Activated T-helper 1 cell treated with anti-CD3 and anti-CD28 coated beads, Interleukin-2, amount 50 U/mL, for 16 hours (primary cell): ENCODE data around the gene TRDN.
"Not testable (repeated sequence)": the region's sequence is repeated elsewhere in the genome, so short reads cannot be mapped to it uniquely, and the experiment has no call there.

ENCODE experiments used
- DNase-seq, 2 donors: peaks; one replicate each; pipeline ENCODE4 v3.0.0-alpha.2; 2020; ENCODE audit warnings: low read depth in 1 of 2, low spot score in 1 of 2

Gene TRDN

DNA sequence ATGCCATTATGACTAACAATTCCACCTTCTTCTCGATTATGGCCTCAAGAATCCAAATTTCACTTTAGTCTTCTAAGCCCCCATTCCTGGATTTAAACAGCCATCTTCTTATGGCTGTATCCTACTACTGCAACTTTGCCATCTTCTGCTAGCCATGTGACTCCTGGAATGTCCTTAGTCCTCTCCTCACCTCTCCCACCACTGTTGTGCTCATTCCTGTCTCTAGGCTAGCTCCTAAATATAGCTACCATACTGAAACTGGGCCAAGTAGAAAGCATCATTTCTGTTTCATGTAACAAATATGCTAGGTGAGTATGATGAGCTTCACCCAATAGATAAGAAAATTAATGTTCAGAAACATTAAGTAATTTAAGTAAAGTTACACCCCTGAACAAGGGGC is 327.6 kb downstream of the TRDN start:
- DNase-seq: no peak

DNA sequence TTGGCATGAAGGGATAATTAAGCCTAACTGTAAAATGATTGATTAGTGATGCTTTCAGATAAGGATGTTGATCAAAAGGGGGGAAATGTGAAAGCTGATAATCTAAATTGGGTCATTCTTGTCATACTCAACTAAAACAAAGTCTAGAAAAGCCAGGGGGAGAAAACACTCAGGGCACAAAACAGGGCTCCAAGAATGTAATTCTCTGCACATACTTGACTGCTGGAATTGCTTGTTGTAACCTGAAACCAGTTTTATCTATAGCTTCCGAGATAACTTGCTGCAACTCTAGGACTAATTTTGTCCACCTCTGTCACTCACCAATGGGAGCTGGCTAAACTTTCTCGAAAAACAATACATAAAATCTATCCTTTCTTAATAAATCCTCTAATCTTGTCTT is 330.4 kb downstream of the TRDN start:
- no peak for DNase-seq

DNA sequence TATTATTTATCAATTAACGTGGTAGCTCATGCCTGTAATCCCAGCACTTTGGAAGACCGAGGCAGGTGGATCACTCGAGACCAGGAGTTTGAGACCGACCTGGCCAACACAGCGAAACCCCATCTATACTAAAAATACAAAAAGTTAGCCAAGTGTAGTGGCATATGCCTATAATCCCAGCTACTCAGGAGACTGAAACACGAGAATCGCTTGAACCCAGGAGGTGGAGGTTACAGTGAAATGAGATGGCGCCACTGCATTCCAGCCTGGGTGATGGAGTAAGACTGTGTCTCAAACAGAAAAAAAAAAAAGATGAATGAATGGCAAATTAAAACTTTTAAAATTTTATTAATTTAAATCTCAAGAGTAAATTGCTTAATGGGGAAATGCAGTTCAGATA is 341.1 kb downstream of the TRDN start:
- no peak for DNase-seq

DNA sequence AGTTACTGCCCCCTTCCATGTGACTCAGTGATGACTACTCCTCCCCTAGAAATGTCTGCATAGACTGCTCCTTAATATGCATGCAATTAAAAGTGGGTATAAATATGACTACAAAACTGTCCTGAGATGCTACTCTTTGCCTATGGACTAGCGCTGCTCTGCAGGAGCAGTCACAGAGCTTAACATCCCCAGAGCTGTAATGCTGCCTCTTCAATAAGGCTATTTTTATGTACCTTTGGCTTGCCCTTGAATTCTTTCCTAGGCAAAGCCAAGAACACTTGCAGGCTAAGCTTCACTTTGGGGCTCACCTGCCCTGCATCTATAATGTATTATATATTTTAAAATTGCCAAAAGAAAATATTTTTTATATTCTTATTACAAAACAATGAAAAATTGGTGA is 341.6 kb downstream of the TRDN start:
- no peak for DNase-seq

DNA sequence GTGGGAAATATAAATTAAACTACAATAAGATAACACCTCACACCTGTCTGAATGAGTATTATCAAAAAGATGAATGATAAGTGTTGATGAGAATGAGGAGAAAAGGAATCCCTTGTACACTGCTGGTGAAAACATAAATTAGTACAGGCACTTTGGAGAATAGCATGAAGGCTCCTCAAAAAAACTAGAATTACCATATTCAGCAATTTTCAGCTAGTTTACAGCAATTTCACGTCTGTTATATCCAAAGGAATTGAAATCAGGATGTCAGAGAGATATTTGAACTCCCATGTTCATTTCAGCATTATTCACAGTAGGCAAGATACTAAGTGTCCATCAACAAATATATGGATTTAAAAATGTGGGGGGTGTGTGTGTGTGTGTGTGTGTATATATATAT is 348.1 kb downstream of the TRDN start:
- DNase-seq: no peak

DNA sequence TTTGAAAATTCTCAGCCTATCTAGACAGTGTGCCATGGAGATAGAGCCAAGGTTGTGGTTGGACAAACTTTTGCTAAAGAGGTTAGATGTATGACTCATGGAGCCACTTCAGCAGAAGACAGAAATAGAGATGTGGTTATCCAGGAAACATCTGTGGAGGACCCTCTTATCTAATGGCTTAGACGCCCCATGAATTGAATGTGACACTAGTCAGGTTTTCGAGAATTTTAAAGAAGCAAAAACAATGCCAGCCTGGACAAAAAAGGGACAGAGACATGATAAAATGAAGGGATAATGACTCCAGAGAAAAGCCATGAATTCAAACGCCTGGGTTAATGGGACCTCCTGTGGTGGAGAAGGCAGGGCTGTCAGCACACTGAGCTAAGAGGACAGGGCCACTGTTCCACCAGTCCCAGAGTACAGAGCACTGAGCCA is 360.2 kb downstream of the TRDN start:
- no peak for DNase-seq

DNA sequence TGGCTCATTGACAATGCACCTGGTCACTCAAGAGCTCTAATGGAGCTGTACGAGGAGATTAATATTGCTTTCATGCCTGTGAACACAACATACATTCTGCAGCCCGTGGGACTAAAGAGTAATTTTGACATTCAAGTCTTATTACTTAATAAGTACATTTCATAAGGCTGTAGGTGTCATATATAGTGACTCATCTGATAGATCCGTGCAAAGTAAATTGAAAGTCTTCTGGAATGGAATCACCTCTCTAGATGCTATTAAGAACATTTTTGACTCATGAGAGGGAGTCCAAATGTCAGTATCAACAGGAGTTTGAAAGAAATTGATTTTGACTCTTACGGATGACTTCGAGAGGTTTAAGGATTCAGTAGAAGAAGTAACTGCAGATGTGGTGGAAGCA is 372.8 kb downstream of the TRDN start:
- DNase-seq: no peak

DNA sequence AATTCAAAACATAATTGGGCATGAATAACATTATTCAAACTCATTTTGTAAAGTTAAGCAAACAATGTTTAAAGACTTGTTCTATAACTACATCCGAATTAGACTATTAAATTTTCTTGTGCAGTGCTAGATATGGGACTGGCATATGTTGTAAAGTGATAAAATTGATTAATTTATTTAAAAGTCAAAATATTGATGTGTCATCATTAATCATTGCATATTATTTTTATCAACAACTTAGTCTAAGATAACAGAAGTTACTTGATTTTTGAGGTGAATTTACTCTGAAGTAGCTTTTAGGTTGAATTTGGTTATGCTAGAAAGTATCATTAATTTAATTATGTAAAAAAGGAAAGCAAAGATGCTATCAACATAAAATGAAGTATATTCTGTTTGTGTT is 396.1 kb downstream of the TRDN start:
- no peak for DNase-seq

DNA sequence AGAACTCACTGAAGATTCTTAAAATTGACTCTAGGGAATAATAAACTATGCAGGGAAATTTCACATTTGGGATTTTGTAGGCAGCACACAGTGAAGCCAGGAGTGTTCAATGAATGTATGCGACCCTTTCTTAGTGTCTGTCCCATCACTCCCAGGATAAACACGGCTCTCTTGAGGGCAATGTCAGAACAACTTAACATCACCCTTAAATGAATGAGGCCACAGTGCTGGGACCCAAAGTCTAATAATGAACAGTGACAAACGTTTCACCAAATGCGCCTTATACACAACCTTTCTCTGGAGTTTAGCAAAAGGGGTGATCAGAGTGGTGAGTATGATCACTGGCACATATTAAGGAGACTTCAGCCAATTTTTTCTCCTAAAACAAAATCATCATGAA is 403.4 kb downstream of the TRDN start:
- DNase-seq: no peak

DNA sequence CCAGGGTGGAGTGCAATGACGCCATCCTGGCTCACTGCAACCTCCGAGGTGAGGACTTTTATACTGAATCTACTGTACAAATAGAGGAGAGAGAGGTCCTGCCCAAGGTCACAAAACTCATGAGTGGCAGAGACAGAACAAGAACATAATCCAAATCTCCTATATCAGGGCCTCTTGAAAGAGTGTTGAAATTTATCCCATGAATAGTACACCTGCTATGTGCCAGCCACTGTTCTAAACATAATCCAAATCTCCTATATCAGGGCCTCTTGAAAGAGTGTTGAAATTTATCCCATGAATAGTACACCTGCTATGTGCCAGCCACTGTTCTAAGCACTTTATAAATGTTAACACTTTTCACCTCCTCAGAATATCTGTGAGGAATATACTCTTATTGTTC is 409.0 kb downstream of the TRDN start:
- DNase-seq: not testable (repeated sequence)

DNA sequence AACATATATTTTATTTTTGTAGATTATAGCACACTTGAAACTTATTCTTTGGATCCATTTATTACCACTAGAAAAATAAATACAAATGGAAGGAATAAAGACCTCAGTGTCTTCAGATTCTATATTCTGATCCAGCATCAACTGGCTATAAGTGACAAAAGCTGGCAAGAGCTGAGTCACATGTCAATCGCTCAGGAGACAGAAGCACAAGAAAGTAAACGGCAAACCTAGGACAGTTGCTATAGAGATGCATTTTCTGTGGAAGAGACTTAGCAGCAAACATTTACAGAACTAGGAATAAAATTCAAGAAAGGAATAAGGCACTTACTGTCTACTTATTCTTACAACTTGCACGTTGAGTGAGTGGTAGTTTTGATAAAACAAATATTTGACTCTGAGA is 410.4 kb downstream of the TRDN start:
- DNase-seq: no peak

DNA sequence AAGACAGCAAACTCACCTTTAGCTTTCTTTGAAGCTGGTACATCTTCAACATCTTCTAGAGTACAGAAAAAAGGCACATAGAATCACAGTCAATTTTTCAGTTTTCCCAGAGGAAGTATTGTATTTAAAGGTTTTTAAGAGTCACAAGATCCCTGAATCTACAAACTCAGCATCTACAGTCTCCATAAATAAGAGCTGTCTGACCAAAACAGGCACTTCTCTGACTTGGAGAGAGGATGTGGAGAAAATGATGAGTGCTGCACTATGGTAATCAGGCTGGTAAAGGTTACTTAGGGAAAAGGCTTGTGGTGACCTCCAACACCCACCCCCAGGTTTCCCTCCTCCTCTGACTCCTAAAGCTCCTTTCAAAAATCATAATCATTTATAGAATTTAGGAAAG is 412.7 kb downstream of the TRDN start:
- DNase-seq: no peak

DNA sequence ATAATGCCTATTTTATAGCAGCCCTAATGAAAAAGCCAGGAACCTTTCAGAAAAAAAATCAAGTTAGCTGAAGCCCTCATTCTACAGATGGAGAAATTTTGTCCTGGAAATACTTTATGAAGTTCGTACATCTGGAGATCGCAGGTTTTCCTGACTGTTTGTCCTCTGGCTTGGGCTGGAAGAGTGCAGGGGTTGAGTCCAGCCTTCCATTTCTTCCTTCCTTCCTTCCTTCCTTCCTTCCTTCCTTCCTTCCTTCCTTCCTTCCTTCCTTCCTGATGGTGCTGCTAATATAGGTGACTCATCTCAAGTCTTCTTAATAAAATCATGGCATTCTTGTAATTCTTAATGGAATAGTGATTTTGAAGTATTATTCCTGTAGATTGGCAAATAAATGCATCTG is 413.3 kb downstream of the TRDN start:
- DNase-seq: no peak

DNA sequence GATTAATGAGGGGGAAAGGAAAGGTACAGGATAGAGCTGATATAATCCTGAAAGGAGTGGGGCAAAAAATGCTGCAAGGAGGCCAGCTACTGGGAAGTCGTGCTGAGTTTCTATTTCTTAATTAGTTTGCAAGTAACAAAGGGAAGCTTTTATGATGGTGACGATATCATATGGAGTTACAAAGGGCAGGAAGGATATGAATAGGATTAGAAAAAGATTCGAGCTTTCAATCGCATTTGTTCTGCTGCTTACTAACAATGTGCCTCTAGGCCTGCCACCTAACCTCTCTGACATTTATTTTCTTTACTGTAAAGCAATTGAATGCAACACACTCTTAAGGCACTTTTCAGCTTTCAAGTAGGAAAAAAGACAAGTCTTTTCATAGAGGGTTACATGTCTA is 421.5 kb downstream of the TRDN start:
- DNase-seq: no peak

DNA sequence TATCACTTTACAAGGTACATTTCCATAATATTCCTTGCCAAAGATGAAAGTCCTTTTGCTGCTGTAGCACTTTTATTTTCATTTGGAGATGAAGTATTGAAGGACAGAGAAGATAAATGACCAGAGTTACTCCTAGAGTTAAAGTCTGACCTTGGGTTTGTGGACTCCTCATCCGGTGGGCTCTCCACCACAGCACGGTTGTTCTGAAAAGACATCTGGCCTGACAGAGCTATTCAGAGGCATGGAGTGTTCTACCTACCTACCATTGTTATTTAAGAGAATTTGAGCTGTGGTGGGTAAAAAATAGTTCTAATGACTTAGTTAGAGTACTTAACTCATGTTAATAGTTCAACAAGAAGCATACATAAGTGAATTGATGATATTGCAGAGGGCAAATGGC is 422.3 kb downstream of the TRDN start:
- no peak for DNase-seq

DNA sequence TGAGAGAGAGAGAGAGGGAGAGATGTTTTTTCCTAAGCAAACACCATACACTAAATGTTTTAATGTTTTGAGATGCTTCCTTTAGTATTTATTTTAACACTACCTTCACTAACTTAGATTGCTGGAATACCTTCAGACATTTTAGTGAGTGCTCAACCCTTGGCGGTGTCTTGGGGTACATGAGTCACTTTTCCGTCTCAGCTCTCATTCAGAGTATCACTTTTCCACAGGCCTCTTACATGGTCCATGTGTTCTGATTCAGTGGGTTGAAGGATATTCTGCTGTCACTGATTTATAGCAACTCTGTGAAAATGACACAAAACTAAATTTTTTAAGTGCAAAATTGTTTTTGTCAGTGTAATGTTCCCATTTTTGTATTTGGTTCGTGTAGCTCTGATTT is 422.8 kb downstream of the TRDN start:
- no peak for DNase-seq

DNA sequence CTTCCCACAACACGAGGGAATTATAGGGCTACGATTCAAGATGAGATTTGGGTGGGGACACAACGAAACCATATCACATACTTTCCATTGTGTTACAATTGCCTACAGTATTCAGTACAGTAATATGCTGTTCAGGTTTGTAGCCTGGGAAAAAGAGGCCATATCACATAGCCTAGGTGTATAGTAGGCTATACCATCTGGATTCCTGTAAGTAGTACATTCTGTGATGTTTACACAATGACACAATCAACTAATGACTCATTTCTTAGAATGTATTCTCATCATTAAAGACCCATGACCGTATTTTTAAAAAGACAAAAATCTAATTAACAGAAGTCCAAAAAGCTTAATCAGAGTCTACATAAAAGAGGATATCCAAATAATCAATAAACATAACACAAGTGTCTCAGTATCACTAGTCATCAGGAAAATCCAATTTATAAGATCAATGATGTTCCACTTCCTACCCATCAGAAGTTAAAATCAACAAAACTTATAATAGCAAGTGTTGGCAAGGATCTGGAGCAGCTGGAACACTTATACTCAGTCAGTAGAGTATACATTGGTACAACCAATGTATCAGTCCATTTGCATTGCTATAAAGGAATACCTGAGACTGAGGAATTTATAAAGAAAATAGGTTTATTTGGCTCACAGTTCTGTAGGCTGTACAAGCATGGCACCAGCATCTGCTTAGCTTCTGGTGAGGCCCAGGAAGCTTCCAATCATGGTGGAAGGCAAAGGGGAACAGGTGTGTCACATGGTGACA is 424.8 kb downstream of the TRDN start:
- no peak for DNase-seq

DNA sequence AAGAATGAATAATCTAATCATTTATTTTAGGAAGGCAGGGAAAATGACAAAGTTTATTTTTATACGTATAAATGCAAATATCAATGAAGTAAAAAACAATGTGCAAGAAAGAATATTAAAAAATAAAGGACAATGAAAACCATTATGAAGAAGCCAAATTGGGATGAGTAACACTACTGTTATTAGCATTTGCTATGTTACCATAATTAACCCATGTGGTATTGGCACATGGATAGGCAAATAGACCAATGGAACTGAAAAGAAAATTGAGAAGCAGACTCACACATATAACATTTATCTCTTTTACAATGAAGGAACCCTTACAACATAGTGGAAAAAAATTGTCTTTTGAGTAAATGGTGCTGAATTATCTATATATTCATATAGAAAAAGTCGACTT is 426.1 kb downstream of the TRDN start:
- no peak for DNase-seq

DNA sequence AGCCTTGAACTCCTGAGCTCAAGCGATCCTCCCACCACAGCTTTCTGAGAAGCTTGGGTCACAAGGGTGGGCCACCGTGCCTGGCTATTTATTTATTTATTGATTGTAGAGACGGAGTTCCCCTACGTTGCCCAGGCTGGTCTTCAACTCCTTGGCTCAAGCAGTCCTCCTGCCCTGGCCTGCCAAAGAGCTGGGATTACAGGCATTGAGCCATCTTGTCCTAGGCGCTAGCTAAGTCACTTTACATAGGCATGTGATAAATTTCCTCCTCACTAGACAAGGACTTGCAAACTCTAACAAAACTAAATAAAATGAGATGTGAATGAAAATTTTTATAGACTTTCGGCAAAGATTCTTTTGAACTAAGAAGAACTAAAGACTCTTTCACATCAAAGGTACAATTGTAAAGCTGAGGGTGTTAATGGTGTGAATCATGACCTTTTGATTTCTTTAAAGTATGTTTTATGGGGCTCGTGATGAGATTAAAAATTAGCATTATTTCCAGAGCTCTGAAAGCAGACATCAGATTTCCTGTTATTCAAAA is 428.7 kb downstream of the TRDN start:
- DNase-seq: no peak

DNA sequence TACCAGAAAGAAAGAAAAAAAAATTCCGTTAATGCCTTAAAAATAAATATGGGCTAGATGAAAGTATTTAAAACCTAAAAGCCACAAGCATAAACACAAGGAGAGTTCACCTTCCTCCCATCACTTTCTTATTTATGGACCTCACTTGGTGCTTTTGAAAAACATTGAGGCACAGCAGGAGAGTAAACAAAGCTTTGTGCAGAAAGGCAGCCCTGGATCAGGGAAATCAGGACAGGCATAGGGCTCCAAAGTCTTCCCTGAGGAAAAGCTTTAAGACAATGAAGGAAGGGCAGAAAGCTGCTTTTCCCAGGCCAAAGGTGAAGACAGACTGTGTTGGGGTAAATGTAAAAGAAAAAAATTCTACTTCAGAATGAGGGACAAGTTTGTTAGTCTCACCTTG is 432.8 kb downstream of the TRDN start:
- no peak for DNase-seq

DNA sequence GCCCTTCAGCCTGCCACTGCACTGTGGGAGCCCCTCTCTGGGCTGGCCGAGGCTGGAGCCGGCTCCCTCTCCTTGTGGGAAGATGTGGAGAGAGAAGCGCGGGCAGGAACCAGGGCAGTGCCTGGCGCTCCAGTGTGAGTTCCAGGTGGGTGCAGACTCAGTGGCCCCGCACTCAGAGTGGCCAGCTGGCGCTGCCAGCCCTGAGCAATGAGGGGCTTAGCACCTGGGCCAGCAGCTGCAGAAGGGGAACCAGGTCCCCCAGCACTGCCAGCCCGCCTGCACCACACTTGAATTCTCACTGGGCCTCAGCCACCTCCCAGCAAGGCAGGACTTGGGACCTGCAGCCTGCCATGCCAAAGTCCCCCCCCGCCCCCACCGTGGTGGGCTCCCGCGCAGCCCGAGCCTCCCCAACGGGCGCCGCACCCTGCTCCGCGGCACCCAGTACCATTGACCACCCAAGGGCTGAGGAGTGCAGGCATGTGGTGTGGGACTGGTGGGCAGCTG is 434.8 kb downstream of the TRDN start:
- DNase-seq: no peak

DNA sequence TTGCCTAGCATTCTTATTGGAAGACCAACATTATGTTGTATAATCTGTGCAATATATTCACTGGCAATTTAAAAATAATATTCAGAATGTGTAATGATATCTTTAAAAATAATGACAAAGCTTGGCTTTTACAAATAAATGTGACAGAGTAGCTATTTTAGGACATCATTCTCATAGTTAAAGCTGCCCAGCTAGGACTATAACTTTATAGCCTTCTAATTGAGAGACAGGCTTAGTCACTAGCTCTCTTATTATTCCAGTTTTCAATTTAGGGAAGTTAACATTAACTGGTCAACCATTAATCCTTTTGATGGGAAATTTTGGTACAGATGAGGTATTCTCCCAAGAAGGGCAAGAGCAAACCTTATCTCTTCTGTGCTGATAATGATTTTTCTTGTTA is 443.5 kb downstream of the TRDN start:
- no peak for DNase-seq

DNA sequence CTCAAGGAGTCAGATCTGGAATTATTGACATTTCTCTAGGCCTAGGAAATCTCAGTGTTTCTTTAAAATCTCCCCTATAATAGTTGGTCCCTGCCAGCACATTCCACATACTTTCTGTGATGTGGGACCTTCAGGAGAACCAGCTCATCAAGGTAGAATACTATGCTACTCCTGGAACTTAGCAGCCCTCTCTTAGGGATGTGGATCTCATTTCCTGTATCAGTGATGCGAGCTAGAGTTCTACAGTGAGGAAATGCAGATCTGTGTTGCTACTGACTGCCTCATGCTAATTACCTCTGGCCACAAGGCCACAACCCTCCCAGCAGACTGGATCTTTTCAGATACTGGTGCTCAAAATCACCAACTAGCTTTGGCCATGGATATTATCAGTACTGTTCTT is 446.9 kb downstream of the TRDN start:
- no peak for DNase-seq
